Measurements from ENCODE around the gene MUS81. TPM values are rescaled to one million over a fixed set of nuclear protein-coding genes. Genes with fewer than 3 reads are reported as not detected.

Gene MUS81
- total and polyA plus RNA-seq, 2 of the 13 experiments (the other 11 are each of a cell fraction or from before 2014, with no cell fraction given) = 25.6 to 30.2 TPM

DNA sequence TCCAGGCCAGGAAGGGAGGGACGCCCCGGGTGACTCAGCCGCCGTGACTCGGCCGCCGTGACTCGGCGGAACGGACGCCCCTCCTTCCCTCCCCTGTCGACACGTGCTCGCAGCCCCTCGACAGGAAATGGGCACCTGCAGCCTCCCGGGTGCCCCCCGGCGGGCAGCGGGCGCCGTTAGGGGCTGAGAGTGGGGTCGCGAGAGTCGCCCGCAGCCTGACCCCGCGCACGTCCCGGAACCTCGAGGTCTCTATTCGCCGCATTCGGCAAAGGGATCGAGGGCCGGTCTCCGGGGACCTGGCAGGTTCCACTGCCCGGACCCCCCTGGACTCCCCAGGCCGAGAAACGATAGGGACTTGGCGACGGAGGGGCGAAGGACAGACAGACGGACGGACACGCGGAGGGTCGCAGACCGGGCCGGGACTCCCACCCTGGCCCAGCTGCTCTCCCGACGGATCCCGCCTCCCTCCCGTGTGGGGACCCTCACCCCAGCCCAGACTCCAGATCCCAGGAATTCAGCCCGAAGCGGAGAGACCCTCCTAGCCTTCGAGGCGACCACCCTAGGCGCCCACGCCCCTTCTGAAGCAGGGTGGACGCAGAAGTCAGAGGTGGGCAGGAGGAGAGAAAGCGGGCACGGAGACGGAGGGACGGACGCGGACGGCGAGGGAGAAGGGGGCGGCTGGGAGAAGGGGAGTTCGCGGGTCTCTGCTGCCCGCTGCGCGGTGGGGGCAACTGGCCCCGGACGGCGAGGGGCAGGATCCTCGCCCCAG lies 39.3 kb downstream of the MUS81 start (continued):
- TF ChIP-seq, protein P1, sequence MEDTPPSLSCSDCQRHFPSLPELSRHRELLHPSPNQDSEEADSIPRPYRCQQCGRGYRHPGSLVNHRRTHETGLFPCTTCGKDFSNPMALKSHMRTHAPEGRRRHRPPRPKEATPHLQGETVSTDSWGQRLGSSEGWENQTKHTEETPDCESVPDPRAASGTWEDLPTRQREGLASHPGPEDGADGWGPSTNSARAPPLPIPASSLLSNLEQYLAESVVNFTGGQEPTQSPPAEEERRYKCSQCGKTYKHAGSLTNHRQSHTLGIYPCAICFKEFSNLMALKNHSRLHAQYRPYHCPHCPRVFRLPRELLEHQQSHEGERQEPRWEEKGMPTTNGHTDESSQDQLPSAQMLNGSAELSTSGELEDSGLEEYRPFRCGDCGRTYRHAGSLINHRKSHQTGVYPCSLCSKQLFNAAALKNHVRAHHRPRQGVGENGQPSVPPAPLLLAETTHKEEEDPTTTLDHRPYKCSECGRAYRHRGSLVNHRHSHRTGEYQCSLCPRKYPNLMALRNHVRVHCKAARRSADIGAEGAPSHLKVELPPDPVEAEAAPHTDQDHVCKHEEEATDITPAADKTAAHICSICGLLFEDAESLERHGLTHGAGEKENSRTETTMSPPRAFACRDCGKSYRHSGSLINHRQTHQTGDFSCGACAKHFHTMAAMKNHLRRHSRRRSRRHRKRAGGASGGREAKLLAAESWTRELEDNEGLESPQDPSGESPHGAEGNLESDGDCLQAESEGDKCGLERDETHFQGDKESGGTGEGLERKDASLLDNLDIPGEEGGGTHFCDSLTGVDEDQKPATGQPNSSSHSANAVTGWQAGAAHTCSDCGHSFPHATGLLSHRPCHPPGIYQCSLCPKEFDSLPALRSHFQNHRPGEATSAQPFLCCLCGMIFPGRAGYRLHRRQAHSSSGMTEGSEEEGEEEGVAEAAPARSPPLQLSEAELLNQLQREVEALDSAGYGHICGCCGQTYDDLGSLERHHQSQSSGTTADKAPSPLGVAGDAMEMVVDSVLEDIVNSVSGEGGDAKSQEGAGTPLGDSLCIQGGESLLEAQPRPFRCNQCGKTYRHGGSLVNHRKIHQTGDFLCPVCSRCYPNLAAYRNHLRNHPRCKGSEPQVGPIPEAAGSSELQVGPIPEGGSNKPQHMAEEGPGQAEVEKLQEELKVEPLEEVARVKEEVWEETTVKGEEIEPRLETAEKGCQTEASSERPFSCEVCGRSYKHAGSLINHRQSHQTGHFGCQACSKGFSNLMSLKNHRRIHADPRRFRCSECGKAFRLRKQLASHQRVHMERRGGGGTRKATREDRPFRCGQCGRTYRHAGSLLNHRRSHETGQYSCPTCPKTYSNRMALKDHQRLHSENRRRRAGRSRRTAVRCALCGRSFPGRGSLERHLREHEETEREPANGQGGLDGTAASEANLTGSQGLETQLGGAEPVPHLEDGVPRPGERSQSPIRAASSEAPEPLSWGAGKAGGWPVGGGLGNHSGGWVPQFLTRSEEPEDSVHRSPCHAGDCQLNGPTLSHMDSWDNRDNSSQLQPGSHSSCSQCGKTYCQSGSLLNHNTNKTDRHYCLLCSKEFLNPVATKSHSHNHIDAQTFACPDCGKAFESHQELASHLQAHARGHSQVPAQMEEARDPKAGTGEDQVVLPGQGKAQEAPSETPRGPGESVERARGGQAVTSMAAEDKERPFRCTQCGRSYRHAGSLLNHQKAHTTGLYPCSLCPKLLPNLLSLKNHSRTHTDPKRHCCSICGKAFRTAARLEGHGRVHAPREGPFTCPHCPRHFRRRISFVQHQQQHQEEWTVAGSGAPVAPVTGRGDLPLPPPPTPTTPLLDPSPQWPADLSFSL (CRISPR knock-in tag; IDR thresholded peaks at IDR 0.05) = peak; percentile 61; the same call in 1 of the 2 replicates
- TF ChIP-seq CC2D1A (CRISPR knock-in tag; IDR thresholded peaks at IDR 0.05) = no peak
- TF ChIP-seq SUZ12 (IDR thresholded peaks at IDR 0.05; ENCODE audit: low read depth, low read length) = no peak
- peak; percentile 90; the same call in 1 of the 2 replicates for TF ChIP-seq ZNF589 (CRISPR knock-in tag; conservative IDR thresholded peaks at IDR 0.05)
- TF ChIP-seq JDP2 (CRISPR knock-in tag; IDR thresholded peaks at IDR 0.05; ENCODE audit: borderline replicate concordance) = no peak
- peak; percentile 59 for TF ChIP-seq ZNF407 (CRISPR knock-in tag; IDR thresholded peaks at IDR 0.05; ENCODE audit: not compliant biosample characterization)
- TF ChIP-seq ARID4A (CRISPR knock-in tag; IDR thresholded peaks at IDR 0.05; ENCODE audit: borderline replicate concordance) = peak; percentile 73; the same call in 1 of the 2 replicates
- peak; percentile 40; the same call in 1 of the 2 replicates for TF ChIP-seq ZMYM3 (CRISPR knock-in tag; IDR thresholded peaks at IDR 0.05)

Data from HepG2 (cell line).